Measurements from ENCODE around the gene DEFB119. TPM values are rescaled to one million over a fixed set of nuclear protein-coding genes. Genes with fewer than 3 reads are reported as not detected.

Gene DEFB119
- total and polyA plus RNA-seq, 9 of the 15 experiments (the other 6 are each of a cell fraction or from before 2014, with no cell fraction given), result not detected

DNA sequence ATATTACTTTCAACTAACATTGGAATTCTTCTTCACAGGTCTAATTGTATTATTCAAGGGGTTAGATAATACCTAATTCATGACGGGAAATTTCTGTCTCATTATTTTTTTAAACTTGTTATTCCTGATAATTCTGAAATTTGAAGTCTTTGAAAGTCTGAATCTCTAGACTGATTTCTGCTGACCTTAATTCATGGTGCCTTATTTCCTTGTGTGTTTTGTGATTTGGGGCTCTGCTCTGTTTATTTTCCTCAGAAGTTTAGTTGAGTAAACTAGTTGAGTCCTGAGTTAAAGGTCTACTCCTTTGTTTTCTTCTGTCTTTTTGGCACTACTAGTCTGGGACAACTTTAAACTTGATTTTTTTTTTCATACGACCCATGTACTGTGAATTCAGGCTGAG, 16.0 kb downstream of the DEFB119 start:
- H3K9me3 ChIP-seq (replicated peaks; ENCODE audit: control insufficient read depth, insufficient read depth, low read depth, low read length), result no peaks in the 10 kb centered on the region
- H4K20me1 ChIP-seq (replicated peaks; ENCODE audit: control insufficient read depth, insufficient read depth, low read length), result no peaks in the 10 kb centered on the region
- 0% methylated on average over 2 of the region's 2 CpGs for WGBS (ENCODE audit: insufficient coverage, low coverage, missing lambda C conversion rate)
- no peak overlapping the region for H2AFZ ChIP-seq (ENCODE audit: low read depth, low read length)
- H3K9me1 ChIP-seq (ENCODE audit: control insufficient read depth, insufficient read depth, low read length), result no peaks in the 10 kb centered on the region
- DNase-seq (ENCODE audit: extremely low read depth in 1 of 4, low spot score in 3 of 4), result no peak
- no peak for FAIRE-seq
- intact Hi-C loops (cut with micrococcal nuclease) (no loop called here), in situ Hi-C loops (cut with MboI) (no loop called here)
- no peaks in the 10 kb centered on the region for H3K79me2 ChIP-seq (ENCODE audit: control insufficient read depth, insufficient read depth, low read length)
- no peak overlapping the region for H3K27ac ChIP-seq (ENCODE audit: extremely low read depth, low read depth, low read length)
- ChIA-PET POLR2A (no interaction called here), CTCF (ENCODE audit: low intra/inter-chr PET ratio) (no interaction called here)
- H3K4me3 ChIP-seq, result no peak overlapping the region
- H3K9ac ChIP-seq (ENCODE audit: insufficient read depth in 1 of 2, low read depth in 2 of 2, low read length in 2 of 2), result no peak overlapping the region
- H3K4me2 ChIP-seq (ENCODE audit: insufficient read depth, low read length), result no peak overlapping the region
- H3K27me3 ChIP-seq (ENCODE audit: control insufficient read depth in 2 of 2, insufficient read depth in 2 of 2, low read length in 2 of 2), result no peaks in the 10 kb centered on the region; a peak in 1 of 5 replicates
- BruUV-seq (replicated peaks), result no TSS peak
- no peaks in the 10 kb centered on the region for H3K36me3 ChIP-seq (ENCODE audit: control insufficient read depth, insufficient read depth, low read length)
- no peaks in the 10 kb centered on the region for H3K4me1 ChIP-seq (replicated peaks in 1 of 2; ENCODE audit: control insufficient read depth in 2 of 2, insufficient read depth in 2 of 2, low read length in 2 of 2)
- ATAC-seq, result no peak
- no peak for TF ChIP-seq NONO (IDR thresholded peaks at IDR 0.05; ENCODE audit: low read depth in 2 of 2, low read length in 1 of 2)
- TF ChIP-seq ZNF41 (CRISPR knock-in tag; conservative IDR thresholded peaks at IDR 0.05), result peak; percentile 94

DNA sequence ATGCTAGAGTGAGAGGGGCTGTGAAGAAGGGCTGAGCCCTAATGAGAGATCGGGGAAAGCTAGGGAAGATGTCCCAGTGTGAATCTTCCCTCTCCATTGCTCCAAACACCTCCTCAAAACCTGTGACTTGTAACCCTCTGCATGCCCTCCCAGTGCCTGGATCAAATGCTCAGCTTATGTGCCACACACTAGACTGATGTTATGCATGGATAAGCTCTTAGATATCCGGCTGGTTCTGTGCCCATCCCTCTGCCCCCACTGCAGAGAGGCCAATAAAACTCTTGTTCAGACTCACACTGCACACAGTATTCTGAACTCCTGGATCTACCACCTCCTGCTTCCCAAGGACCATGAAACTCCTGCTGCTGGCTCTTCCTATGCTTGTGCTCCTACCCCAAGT, 22.1 kb downstream of the DEFB119 start, which contains the start of gene DEFB118:
DEFB118 (plus strand) TSS at position 301 of the 400 bp plus-strand sequence; CDS start at position 351, 50 bp downstream.
- FAIRE-seq (no peak), ATAC-seq (no peak), DNase-seq (ENCODE audit: extremely low read depth in 1 of 4, low spot score in 3 of 4) (no peak)
- no peaks in the 10 kb centered on the region for H3K27me3 ChIP-seq (ENCODE audit: control insufficient read depth in 2 of 2, insufficient read depth in 2 of 2, low read length in 2 of 2)
- POLR2A ChIA-PET, result interaction anchor here (1.1 kb wide), 1 partner anchor 21 kb away, joined by 3 read pairs; no protein-coding TSS in a partner anchor
- no peak within 1 kb of the TSS for H3K27ac ChIP-seq (ENCODE audit: extremely low read depth, low read depth, low read length)
- TF ChIP-seq KLF16 (IDR thresholded peaks at IDR 0.05), result no peak
- no peak for TF ChIP-seq ILF3 (IDR thresholded peaks at IDR 0.05; ENCODE audit: borderline replicate concordance)
- H3K9ac ChIP-seq (ENCODE audit: insufficient read depth in 1 of 2, low read depth in 2 of 2, low read length in 2 of 2), result no peak within 1 kb of the TSS
- in situ Hi-C loops (cut with MboI) (no loop called here), intact Hi-C loops (cut with micrococcal nuclease) (no loop called here)
- no peaks in the 10 kb centered on the region for H3K79me2 ChIP-seq (ENCODE audit: control insufficient read depth, insufficient read depth, low read length)
- no peak within 1 kb of the TSS for H2AFZ ChIP-seq (ENCODE audit: low read depth, low read length)
- no peak within 1 kb of the TSS for H3K4me2 ChIP-seq (ENCODE audit: insufficient read depth, low read length)
- WGBS (ENCODE audit: insufficient coverage, low coverage, missing lambda C conversion rate), result 0% methylated on average over 2 of the region's 2 CpGs
- H3K9me3 ChIP-seq (replicated peaks; ENCODE audit: control insufficient read depth, insufficient read depth, low read depth, low read length), result no peaks in the 10 kb centered on the region
- CTCF ChIA-PET (ENCODE audit: low intra/inter-chr PET ratio), result no interaction called here
- H3K4me3 ChIP-seq, result no peak within 1 kb of the TSS
- H3K4me1 ChIP-seq (replicated peaks in 1 of 2; ENCODE audit: control insufficient read depth in 2 of 2, insufficient read depth in 2 of 2, low read length in 2 of 2), result no peaks in the 10 kb centered on the region
- H3K36me3 ChIP-seq (ENCODE audit: control insufficient read depth, insufficient read depth, low read length), result no peaks in the 10 kb centered on the region
- no peaks in the 10 kb centered on the region for H3K9me1 ChIP-seq (ENCODE audit: control insufficient read depth, insufficient read depth, low read length)
- no peaks in the 10 kb centered on the region for H4K20me1 ChIP-seq (replicated peaks; ENCODE audit: control insufficient read depth, insufficient read depth, low read length)
- BruUV-seq (replicated peaks), result no TSS peak
